GM12874 (cell line): ENCODE data around the gene CUEDC2.

ENCODE experiments used
- TF ChIP-seq, protein P1 (sequence below): IDR thresholded peaks from 2 replicates; pipeline ENCODE4 v1.5.1; 2011; ENCODE audit warnings: low read depth, mild to moderate bottlenecking, control low read depth, low read length, moderate library complexity; ENCODE audit not compliant: insufficient read depth

Gene CUEDC2

DNA sequence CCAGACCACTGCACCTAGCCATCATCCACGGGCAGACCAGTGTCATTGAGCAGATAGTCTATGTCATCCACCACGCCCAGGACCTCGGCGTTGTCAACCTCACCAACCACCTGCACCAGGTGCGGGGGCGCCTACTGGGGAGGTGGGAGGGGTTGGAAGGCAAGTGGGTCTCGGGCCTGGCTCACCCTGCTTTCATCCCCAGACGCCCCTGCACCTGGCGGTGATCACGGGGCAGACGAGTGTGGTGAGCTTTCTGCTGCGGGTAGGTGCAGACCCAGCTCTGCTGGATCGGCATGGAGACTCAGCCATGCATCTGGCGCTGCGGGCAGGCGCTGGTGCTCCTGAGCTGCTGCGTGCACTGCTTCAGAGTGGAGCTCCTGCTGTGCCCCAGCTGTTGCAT lies 32.3 kb downstream of the CUEDC2 start:
- TF ChIP-seq, protein P1, sequence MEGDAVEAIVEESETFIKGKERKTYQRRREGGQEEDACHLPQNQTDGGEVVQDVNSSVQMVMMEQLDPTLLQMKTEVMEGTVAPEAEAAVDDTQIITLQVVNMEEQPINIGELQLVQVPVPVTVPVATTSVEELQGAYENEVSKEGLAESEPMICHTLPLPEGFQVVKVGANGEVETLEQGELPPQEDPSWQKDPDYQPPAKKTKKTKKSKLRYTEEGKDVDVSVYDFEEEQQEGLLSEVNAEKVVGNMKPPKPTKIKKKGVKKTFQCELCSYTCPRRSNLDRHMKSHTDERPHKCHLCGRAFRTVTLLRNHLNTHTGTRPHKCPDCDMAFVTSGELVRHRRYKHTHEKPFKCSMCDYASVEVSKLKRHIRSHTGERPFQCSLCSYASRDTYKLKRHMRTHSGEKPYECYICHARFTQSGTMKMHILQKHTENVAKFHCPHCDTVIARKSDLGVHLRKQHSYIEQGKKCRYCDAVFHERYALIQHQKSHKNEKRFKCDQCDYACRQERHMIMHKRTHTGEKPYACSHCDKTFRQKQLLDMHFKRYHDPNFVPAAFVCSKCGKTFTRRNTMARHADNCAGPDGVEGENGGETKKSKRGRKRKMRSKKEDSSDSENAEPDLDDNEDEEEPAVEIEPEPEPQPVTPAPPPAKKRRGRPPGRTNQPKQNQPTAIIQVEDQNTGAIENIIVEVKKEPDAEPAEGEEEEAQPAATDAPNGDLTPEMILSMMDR: no peak

DNA sequence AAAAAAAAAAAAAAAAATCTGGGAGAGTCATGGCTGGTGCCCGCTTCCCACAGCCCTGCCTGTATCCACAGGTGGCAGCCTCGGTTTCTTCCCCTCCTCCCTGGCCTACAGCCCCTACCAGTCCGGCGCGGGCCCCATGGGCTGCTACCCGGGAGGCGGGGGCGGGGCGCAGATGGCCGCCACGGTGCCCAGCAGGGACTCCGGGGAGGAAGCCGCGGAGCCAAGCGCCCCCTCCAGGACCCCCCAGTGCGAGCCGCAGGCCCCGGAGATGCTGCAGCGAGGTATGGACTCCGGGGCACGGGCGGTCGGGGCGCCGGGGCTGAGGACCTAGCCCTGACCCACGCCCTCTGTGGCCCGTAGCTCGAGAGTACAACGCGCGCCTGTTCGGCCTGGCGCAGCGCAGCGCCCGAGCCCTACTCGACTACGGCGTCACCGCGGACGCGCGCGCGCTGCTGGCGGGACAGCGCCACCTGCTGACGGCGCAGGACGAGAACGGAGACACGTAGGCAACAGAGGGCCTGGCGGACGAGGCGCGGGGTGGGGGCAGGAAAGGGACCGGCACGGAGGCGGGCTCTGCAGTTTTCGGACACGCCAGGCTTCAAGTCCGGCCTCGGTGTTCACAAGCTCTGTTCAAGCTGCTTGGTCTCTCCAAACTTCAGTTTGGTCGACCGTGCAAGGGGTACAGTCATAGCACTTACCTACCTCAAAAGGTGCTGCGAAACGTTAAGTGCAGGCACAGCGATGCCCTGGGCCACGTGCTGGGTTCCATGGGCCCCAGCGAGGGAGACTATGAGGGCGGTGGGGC lies 33.0 kb downstream of the CUEDC2 start:
- TF ChIP-seq, protein P1: peak; percentile 97

DNA sequence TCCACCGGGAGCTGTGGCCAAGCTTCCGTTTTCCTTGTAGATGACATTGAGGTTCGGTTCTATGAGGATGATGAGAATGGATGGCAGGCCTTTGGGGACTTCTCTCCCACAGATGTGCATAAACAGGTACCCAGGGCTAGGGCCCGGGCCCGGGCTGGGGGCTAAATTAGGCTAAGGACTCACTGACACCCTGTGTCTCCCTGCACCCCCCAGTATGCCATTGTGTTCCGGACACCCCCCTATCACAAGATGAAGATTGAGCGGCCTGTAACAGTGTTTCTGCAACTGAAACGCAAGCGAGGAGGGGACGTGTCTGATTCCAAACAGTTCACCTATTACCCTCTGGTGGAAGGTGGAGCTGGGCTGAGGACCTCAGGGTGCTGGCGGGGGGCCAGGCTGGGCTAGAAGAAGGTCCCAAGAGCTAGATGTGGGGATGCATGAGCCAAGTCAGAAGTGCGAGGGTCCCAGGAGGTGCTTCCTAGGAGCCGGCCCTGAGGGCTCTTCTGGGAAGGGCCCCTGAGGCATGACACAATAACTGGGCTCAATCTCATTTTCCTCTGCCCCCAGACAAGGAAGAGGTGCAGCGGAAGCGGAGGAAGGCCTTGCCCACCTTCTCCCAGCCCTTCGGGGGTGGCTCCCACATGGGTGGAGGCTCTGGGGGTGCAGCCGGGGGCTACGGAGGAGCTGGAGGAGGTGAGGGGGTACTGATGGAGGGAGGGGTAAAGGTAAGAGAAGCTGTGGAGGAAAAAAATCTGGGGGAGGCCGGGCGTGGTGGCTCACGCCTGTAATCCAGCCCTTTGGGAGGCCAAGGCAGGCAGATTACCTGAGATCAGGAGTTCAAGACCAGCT lies 34.0 kb downstream of the CUEDC2 start:
- TF ChIP-seq, protein P1: no peak

DNA sequence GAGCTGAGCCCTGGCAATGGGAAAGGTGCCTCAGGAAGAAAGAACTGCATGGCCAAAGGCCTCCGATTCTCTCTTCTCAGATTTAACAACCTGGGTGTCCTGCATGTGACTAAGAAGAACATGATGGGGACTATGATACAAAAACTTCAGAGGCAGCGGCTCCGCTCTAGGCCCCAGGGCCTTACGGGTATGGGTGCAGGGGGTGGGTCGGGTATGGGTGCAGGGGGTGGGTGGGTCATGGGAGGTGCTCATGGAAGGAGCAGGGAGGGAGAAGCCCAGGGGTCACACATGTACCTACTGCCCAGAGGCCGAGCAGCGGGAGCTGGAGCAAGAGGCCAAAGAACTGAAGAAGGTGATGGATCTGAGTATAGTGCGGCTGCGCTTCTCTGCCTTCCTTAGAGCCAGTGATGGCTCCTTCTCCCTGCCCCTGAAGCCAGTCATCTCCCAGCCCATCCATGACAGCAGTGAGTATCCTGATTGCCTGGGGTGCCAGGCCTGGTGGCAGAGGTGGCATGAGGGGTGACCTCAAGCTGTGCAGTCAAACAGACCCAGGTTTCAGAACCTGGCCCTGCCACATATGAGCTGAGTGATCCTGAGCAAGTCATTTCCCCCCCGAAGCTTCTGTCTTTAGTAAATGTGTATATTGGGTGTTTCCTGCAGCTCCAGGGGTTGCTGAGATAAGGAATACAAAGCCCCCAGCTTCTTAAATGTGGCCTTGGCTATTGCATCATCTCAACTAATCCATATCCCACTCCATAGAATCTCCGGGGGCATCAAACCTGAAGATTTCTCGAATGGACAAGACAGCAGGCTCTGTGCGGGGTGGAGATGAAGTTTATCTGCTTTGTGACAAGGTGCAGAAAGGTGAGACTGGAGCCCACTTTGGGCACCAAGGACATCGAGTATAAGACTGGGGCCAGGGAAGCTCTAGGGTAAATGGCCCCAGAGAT lies 34.9 kb downstream of the CUEDC2 start:
- TF ChIP-seq, protein P1: no peak

DNA sequence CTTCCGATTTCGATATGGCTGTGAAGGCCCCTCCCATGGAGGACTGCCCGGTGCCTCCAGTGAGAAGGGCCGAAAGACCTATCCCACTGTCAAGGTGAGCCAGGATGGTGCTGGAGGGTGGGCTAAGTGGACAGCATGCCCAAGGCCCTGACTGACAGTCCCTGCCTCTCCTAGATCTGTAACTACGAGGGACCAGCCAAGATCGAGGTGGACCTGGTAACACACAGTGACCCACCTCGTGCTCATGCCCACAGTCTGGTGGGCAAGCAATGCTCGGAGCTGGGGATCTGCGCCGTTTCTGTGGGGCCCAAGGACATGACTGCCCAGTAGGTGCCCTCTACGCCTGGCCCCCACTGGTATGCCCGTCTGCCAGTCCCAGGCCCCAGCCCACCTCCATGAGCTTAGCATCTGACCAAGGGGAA lies 35.6 kb downstream of the CUEDC2 start:
- TF ChIP-seq, protein P1: no peak

DNA sequence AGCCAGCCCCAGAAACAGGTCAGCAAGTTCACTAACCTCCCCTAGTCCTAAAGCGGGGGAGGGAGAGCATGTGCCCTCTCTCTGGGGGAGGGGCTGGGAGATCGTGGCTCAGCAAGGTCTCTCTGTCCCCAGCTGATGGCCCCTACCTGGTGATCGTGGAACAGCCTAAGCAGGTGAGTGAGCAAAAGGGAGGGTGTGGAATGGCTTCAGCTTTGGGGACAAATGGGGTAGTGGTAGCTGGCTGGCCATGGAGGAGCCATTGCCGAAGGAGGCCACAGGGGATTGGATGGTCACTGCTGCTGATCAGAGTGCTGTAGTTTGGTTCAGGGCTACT lies 36.1 kb downstream of the CUEDC2 start:
- TF ChIP-seq, protein P1: no peak
